Stimulated activated CD4-positive, alpha-beta T cell treated with anti-CD3 and anti-CD28 coated beads, Interleukin-4, amount 100 ng/mL, for 48 hours (primary cell): ENCODE results near the gene MED29.
A peak's percentile ranks its signal among the peaks of the same experiment; 100 is the strongest.

Experiments used
- DNase-seq, 2 donors: peaks; one replicate each; pipeline ENCODE4 v3.0.0-alpha.2; 2020; ENCODE audit warnings: low read depth in 2 of 2

The MED29 gene

GRCh38 chr19:39411081-39411831 lies 20.1 kb downstream of the MED29 start:
- no peak for DNase-seq

- peak; percentile 86 to 92 for DNase-seq
Measured at GRCh38 chr19:39411832-39412099, 20.6 kb downstream of the MED29 start.

- DNase-seq = peak; percentile 95 to 99
Measured at GRCh38 chr19:39412100-39412866, 21.1 kb downstream of the MED29 start, which contains the start of gene PLEKHG2. TSS of gene PLEKHG2 (plus strand) at chr19:39412669. CDS start at chr19:39414087, 1,418 bp downstream.

GRCh38 chr19:39412867-39413271 lies 21.7 kb downstream of the MED29 start:
- no peak for DNase-seq

GRCh38 chr19:39413272-39413910 lies 22.2 kb downstream of the MED29 start:
- no peak for DNase-seq

GRCh38 chr19:39413911-39414608 lies 22.9 kb downstream of the MED29 start:
- no peak for DNase-seq

GRCh38 chr19:39415111-39416046 lies 24.2 kb downstream of the MED29 start:
- no peak for DNase-seq

- no peak for DNase-seq
Measured at GRCh38 chr19:39416152-39417120, 25.3 kb downstream of the MED29 start.

GRCh38 chr19:39417463-39418181 lies 26.4 kb downstream of the MED29 start:
- no peak for DNase-seq

- DNase-seq = no peak
Measured at GRCh38 chr19:39419003-39419402, 27.8 kb downstream of the MED29 start.

- no peak for DNase-seq
Measured at GRCh38 chr19:39420769-39421168, 29.6 kb downstream of the MED29 start.

- no peak for DNase-seq
Measured at GRCh38 chr19:39422020-39422419, 30.8 kb downstream of the MED29 start.

GRCh38 chr19:39423258-39424086 lies 32.3 kb downstream of the MED29 start:
- no peak for DNase-seq

- no peak for DNase-seq
Measured at GRCh38 chr19:39424934-39425333, 33.8 kb downstream of the MED29 start.

- no peak for DNase-seq
Measured at GRCh38 chr19:39425744-39426143, 34.6 kb downstream of the MED29 start.

GRCh38 chr19:39426170-39426569 lies 35.0 kb downstream of the MED29 start:
- DNase-seq = no peak

GRCh38 chr19:39427707-39428106 lies 36.5 kb downstream of the MED29 start:
- no peak for DNase-seq
